ENCODE measurements around the gene PLXNB2.
A peak's percentile ranks its signal among the peaks of the same experiment; 100 is the strongest.
"Not testable (repeated sequence)": the region's sequence is repeated elsewhere in the genome, so short reads cannot be mapped to it uniquely, and the experiment has no call there.

PLXNB2 gene, protein sequence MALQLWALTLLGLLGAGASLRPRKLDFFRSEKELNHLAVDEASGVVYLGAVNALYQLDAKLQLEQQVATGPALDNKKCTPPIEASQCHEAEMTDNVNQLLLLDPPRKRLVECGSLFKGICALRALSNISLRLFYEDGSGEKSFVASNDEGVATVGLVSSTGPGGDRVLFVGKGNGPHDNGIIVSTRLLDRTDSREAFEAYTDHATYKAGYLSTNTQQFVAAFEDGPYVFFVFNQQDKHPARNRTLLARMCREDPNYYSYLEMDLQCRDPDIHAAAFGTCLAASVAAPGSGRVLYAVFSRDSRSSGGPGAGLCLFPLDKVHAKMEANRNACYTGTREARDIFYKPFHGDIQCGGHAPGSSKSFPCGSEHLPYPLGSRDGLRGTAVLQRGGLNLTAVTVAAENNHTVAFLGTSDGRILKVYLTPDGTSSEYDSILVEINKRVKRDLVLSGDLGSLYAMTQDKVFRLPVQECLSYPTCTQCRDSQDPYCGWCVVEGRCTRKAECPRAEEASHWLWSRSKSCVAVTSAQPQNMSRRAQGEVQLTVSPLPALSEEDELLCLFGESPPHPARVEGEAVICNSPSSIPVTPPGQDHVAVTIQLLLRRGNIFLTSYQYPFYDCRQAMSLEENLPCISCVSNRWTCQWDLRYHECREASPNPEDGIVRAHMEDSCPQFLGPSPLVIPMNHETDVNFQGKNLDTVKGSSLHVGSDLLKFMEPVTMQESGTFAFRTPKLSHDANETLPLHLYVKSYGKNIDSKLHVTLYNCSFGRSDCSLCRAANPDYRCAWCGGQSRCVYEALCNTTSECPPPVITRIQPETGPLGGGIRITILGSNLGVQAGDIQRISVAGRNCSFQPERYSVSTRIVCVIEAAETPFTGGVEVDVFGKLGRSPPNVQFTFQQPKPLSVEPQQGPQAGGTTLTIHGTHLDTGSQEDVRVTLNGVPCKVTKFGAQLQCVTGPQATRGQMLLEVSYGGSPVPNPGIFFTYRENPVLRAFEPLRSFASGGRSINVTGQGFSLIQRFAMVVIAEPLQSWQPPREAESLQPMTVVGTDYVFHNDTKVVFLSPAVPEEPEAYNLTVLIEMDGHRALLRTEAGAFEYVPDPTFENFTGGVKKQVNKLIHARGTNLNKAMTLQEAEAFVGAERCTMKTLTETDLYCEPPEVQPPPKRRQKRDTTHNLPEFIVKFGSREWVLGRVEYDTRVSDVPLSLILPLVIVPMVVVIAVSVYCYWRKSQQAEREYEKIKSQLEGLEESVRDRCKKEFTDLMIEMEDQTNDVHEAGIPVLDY (N-terminal part only)

DNA sequence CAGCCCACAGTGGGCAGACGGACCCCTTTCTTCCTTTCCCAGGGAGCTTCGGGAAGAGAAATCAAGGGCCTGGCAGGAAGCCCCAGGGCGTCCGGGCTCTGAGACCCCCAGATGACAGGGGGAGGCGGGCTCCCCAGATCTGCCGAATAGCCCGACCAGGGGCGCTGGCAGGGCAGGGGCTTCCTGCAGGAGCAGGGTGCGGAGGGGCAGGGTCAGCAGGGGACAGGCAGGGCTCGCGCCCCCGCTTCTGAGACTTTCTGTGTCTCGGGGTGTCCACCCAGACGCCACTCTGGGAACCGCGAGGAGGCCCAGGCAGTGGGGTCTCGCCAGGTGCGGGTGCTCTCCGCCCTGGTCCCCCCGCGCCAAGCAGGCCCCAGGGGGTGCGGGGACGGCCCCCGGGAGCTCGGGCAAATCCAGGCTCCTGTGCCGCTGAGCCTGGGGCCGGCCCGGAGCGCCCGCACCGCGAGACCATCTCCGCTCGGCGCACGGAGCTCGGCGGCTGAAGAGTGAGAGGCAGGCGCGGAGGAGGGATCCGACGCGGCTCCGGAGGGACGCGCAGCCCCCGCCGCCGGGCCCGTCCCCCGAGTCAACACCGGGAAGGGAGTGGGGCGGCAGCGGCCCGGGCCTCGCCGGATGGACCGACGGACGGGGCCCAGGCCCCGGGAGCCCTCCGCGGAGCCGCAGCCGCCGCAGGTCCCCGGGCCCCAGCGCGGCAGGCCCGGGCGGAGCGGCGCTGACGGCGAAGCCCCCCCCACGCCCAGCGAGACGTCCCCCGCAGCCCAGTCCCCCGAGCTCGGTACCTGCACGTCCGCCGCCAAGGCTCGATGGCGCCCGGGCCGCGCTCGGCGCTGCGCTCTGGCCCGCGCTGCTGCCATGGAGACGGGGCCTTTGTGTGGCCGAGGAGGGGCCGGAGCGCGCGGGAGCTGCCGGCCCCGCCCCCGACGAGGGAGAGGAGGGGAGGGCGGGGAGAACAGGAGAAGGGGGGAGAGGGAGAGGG is at the start of gene PLXNB2:
Gene PLXNB2, minus strand, starts transcription at position 894 of the 997 bp plus-strand sequence. CDS start 17,062 bp downstream, outside the sequence.
- peak; percentile 65 for DNase-seq

DNA sequence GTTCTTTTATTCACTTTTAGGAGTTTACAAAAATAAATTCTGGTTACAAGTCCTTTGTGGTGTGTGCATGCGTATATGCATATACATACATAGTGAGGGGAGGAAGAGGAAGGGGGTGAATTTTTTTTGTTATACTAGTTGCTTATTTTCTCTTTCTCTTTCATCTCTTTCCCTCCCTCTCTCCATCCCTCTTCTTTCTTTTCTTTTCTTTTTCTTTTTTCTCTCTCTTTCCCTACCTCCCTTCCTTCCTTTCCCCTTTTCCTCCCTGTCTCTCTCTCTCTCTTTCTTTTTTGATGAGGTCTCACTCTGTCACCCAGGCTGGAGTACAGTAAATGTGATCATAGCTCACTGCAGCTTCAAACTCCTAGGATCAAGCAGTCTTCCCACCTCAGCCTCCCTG is 49.8 kb upstream of the PLXNB2 start:
- DNase-seq, result no peak

DNA sequence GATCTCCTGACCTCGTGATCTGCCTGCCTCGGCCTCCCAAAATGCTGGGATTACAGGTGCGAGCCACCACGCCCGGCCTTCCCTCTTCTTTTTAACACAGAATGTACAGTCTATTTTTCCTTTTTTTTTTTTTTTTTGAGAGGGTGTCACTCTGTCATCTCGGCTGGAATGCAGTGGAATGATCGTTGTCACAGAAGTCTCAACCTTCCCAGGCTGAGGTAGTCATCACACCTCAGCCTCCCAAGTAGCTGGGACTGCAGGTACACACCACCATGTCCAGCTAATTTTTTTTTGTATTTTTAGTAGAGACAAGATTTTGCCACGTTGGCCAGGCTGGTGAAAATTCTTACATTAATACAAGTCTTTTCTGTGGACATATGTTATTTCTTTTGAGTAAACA is 48.7 kb upstream of the PLXNB2 start:
- DNase-seq, result no peak

DNA sequence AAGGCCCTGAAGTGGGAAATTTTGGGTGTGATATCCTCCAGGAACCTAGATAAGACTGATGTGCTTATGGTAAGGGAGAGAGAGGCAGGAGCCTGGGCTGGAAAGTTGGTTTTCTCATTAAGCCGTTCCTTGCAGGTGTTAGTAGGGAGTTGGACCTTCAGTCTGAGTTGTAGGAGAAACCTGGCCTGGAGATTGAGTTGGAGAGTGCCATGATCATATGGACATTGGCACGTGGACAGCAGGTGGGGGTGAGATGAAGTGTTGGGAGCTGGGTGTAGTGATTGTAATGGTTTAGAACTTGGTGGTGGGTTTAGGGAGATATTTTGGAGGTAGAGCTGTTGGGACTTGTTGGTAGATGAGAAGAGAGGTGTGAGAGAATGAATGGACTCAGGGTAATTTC is 40.6 kb upstream of the PLXNB2 start:
- no peak for DNase-seq

DNA sequence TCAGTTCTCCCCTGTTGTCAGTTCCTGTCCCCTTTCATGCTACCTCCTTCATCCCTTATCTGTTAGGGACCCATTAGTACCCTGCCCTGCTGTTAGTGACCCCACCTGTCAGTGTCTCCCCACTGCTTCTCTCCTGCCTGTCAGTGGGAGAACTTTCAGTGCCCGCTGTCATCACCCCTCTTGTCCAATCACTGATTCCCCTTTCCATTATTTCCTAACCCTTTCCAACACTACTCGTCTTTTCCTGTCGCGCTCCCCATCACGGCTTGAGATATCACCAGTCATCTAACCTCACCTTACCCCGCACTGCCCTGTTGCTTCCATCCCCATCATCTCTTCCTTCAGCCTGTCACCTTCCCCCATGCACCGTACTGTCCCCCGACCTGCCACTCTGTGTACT is 39.7 kb upstream of the PLXNB2 start:
- DNase-seq, result no peak

DNA sequence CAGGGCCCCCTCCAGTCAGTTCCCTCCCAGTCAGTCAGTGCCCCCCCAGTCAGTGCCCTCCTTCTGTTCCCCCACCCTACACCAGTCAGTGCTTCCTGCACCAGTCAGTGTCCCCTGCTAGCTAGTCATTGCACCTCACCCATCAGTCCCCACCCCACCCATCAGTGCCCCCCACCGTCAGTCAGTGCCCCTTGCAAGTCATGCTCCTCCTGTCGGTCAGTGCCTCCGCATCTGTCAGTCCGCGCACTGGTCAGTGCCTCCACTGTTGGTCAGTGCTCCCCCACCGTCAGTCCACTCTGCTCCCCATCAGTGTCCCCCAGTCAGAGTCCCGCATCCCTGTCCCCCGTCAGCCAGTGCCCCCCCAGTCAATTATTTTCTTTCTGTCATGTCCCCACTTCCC is 39.0 kb upstream of the PLXNB2 start:
- DNase-seq, result no peak

DNA sequence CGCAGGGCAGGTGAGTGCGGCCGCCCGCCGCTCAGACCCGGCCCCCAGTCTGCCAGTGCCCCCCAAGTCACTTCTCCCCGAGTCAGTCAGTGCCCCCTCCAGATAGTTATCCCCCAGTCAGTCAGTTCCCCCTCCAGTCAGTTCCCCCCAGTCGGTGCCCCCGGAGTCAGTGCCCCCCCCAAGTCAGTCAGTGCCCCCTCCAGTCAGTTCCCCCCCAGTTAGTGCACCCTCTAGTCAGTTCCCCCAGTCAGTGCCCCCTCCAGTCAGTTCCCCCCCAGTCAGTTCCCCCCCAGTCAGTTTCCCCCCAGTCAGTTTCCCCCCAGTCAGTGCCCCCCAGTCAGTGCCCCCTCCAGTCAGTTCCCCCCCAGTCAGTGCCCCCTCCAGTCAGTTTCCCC is 36.1 kb upstream of the PLXNB2 start:
- no peak for DNase-seq

DNA sequence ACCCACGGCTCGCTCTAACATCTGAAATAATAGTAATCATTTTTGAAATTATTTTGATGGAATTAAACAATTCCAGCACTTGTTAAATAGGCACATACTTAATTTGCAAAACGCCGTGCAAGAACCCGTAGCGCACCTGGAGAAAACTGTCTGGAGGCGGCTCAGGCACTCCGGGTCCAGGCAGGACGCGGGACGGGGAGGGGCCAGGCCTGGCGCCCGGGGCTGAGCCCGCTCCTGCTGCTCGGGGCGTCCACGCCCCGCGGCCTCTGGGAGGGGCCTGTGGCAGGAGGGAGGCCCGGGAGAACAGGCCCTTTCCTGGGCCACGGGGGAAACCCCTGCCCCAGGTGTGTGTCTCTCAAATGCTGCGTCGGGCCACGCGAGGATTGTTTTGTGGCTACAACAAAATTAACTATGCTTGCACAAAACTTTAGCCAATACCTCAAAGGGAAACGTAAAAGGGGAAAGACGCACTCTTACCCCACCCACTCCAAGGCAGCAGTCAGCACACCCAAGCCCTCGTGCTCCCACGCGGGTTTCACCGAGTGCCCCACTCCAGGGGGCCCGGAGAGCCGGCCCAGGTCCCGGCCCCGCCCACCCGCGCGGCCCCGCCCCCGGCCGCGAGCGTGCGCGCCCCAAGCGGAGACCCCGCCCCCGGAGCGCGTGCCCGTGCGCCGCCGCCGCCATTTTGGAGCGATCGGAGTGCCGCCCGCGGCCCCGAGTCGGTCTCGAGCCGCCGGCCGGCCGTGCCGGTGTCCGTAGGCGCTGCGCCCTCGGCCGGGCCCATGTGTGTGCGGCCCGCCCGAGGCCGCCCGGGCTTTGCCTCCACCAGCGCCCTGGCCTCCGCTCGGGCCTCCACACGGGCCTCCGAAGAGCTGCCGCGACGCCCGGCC is 35.5 kb upstream of the PLXNB2 start, which contains the start of gene PPP6R2:
Gene PPP6R2, plus strand, starts transcription at position 677 of the 890 bp plus-strand sequence. CDS start 50,582 bp downstream, outside the sequence.
- DNase-seq, result peak; percentile 44

DNA sequence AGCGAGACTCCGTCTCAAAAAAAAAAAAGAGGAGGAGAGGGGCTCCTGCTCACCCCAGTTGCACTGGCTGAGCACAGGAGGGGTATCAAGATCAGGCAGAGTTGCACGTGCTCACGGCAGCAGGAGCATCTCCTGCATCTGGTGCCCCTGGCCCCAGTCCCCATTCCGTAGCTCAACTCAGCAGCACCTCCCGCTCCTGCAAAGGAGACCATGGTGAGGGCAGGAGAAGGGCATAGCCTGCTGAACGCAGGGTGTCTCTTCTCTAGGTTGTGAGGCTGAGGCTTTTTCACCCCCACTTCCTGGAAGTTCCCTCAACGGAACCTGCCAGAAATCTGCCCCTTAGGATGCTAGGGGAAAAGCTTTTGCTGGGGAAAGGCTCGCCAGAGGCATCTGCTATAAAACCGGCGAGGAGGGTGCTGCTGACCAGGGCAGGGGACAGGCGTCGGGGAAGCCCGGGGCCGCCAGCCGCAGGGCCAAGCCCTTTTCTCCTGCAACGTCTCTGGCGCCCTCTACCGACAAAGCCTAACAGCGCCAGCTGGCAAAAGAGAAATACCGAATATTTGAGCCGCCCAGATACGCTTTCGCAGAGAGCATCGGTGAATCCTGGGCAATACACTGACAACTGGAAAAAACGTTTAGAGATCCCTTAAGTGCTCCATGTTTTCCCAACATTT is 34.7 kb upstream of the PLXNB2 start:
- peak; percentile 57 for DNase-seq

DNA sequence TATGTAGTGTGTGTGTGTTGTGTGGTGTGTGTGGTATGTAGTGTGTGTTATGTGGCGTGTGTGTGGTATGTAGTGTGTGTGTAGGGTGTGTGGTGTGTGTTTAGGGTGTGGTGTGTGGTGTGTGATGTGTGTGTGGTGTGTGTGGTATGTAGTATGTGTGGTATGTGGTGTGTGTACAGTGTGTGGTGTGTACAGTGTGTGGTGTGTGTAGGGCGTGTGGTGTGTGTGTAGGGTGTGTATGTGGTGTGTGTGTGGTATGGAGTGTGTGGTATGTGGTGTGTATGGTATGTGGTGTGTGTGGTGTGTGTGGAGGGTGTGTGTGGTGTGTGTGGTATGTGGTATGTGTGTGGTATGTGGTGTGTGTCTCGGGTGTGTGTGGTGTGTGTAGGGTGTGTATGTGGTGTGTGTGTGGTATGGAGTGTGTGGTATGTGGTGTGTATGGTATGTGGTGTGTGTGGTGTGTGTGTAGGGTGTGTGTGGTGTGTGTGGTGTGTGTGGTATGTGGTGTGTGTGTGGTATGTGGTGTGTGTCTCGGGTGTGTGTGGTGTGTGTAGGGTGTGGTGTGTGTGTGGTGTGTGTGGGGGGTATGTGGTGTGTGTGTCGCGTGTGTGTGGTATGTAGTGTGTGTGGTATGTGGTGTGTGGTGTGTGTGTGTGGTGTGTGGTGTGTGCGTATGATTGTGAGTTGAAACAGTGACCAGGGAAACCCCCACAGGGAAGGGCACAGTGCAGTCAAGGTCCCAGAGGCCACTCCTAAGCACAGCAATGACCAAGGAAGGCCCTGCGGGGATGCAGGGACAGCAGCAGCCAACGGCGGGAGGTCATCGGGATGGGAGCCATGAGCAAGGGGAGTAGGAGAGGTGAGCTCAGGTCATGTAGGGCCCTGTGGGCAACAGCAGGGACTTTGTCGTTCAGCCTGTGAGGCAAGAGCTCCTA is 32.8 kb upstream of the PLXNB2 start:
- no peak for DNase-seq

DNA sequence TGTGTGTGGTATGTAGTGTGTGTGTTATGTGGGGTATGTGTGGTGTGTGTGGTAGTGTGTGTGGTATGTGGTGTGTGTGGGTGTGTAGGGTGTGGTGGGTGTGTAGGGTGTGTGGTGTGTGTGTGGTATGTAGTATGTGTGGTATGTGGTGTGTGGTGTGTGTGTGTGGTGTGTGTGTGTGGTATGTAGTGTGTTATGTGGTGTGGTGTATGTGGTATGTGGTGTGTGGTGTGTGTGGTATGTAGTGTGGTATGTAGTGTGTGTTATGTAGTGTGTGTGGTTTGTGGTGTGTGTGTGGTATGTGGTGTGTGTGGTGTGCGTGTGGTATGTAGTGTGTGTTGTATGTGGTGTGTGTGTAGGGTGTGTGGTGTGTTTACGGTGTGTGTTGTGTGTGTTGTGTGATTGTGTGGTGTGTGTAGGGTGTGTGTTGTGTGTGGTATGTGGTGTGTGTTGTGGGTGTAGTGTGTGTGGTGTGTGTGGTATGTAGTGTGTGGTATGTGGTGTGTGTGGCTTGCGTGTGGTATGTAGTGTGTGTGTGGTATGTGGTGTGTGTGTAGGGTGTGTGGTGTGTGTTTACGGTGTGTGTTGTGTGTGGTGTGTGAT is 31.5 kb upstream of the PLXNB2 start:
- DNase-seq, result no peak

DNA sequence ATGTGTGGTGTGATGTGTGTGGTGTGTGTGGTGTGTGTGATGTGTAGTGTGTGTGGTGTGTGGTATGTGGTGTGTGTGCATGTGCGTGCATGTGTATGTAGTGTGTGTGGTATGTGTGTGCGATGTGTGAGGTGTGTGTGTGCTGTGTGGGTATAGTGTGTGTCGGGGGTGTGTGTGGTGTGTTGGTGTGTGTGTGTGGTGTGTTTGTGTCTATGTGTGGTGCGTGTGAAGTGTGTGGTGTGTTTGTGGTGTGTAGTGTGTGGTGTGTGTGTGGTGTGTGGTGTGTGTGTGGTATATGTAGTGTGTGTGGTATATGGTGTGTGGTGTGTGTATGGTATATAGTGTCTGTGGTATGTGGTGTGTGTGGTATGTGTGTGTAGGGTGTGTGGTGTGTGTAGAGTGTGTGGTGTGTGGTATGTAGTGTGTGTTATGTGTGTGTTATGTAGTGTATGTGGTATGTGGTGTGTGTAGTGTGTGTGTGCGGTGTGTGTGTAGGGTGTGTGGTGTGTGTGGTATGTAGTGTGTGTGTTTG is 30.7 kb upstream of the PLXNB2 start:
- DNase-seq, result no peak

DNA sequence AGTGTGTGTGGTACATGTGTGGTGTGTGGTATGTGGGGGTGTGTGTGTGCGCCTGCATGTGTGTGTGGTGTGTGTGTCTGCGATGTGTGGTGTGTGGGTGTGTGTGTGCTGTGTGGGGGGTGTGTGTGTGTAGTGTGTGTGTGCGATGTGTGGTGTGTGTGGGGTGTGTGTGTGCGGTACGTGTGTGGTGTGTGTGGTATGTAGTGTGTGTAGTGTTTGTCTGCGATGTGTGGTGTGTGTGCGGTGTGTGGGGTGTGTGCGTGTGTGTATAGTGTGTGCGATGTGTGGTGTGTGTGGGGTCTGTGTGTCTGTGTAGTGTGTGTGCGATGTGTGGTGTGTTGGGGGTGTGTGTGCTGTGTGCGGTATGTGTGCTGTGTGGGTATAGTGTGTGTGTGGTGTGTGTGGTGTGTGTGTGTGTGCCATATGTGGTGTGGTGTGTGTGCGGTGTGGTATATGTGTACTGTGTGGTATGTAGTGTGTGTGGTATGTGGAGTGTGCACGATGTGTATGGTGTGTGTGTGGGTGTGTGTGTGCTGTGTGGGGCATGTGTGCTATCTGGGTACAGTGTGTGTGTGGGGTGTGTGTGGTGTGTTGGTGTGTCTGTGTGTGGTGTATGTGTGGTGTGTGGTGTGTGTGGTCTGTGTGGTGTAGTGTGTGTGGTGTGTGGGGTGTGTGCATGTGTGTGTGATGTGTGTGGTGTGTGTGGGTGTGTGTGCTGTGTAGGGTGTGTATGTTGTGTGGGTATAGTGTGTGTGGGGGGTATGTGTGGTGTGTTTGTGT is 30.0 kb upstream of the PLXNB2 start:
- DNase-seq, result no peak

DNA sequence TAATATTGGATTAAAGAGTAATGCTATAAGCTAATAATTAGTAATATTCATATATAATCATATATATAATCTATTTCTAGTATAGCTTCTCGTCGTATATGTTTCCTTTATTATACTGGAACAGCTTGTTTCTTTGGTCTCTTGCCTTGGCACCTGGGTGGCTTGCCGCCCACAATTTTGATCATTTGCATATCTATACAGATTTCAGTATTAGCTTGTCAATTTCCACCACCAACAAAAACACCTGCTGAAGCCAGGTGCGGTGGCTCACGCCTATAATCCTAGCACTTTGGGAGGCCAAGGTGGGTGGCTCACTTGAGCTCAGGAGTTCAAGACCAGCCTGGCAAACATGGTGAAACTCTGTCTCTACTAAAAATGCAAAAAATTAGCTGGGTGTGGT is 27.0 kb upstream of the PLXNB2 start:
- not testable (repeated sequence) for DNase-seq

DNA sequence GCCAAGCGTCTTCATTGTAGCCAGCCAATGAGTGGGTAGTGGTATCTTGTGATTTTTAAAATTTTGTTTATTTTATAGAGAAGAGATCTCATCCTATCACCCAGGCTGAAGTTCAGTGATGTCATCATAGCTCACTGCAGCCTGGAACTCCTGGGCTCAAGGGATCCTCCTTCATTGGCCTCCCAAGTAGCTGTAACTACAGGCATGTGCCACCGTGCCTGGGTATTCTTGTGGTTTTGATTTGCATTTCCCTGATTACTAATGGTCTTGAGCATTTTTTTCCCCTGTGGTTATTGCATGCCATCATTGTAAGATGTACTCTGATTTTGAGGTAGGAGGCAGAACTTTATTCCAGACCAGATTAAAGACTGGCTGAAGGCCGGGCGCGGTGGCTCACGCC is 21.8 kb upstream of the PLXNB2 start:
- DNase-seq, result no peak

DNA sequence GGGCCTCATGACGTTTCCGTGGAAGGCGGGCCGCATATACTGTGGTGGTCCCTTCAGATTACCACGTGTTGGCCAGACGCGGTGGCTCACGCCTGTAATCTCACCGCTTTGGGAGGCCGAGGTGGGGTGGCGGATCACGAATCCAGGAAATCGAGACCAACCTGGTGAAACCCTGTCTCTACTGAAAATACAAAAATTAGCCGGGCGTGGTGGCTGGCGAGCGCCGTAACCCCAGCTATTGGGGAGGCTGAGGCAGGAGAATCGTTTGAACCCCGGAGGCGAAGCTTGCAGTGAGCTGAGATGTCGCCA is 20.2 kb upstream of the PLXNB2 start:
- no peak for DNase-seq

DNA sequence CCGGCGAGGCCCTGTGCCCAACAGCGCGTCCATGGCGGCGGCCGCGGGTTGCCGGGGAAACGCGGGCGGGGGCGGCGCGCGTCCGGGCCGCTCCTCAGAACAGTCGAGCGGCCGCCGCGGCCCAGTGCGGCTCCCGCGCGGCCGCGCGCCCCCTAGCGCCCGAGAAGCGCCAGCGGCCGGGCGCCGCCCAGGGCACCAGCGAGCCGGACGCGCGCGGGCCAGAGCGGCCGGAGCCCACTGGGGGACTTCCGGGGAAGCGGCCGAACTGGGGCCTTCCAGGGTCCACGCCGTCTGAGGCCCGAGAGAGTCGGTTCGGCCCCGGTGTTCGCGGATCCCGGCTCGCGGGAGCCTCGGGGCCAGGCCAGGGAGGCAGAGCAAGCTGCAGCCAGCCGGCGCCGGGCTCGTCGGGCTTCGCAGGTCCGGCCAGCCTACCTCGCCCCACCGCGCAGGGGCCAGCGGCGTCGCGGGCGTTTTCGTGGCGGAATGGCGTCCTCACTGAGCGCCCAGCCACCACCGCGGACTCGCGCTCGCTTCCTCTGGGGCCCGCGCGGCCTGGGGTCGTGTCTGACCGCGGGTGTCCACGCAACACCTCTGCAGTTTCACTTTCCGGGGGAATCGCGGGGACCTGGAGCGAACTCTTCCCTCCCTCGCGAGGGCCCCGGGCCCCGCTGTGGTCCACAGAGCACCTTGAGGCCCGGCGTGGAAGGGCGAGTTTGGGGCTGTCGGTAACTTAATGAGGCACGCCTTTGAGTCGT is 19.7 kb upstream of the PLXNB2 start, which contains the start of gene DENND6B:
Gene DENND6B, minus strand, starts transcription at position 57 of the 755 bp plus-strand sequence. Its CDS starts 24 bp downstream, at position 33.
- DNase-seq, result peak; percentile 57

Data from NCI-H510A (cell line).